B cell (primary cell): Measurements from ENCODE around the gene RNF220. TPM values are rescaled to one million over a fixed set of nuclear protein-coding genes. Genes with fewer than 3 reads are reported as not detected.

Experiments
- ATAC-seq: fragments of 200-7000 bp; cut with Tn5 transposase; one replicate; pipeline ENCODE4 v1.10.0; 2021; ENCODE audit warnings: low read depth, mild to moderate bottlenecking, moderate number of reproducible peaks, moderate library complexity
- CTCF ChIA-PET: fragments of 350-600 bp; sonication (Branson Sonifier 250); formaldehyde crosslinking; loops from one replicate; lab custom pipeline; 2021; ENCODE audit warnings: antibody characterized with exemption, inconsistent platforms; lab: Charles Lee
- POLR2A ChIA-PET: fragments of 350-600 bp; sonication (Branson Sonifier 250); formaldehyde crosslinking; loops from one replicate; lab custom pipeline; 2021; ENCODE audit warnings: antibody characterized with exemption; lab: Charles Lee
- DNase-seq: peaks from one replicate; pipeline ENCODE4 v3.0.0; 2013
- H2AFZ ChIP-seq: 2 replicates; pipeline ENCODE4 v1.6.1; 2012; ENCODE audit warnings: mild to moderate bottlenecking, low read depth, low read length; ENCODE audit not compliant: insufficient read depth, poor library complexity, severe bottlenecking
- H3K27ac ChIP-seq, 2 donors: 1 replicate in 1 of 2; 2 replicates in 1 of 2; pipeline ENCODE4 v1.5.1; 2012 to 2013; ENCODE audit warnings: low read length in 2 of 2, mild to moderate bottlenecking in 2 of 2, moderate library complexity in 1 of 2
- H3K27me3 ChIP-seq, 4 experiments: fragments of 200-600 bp in 1 of 4; sonication (generic) in 1 of 4; replicated peaks in 1 of 4; 1 replicate in 2 of 4; 2 replicates in 2 of 4; pipeline versions ENCODE4 v1.6.1 to v1.7.0; 2013 to 2016; ENCODE audit warnings: low read length in 3 of 4, mild to moderate bottlenecking in 2 of 4, mixed read lengths in 1 of 4, moderate library complexity in 1 of 4; ENCODE audit not compliant: insufficient read depth in 4 of 4, control insufficient read depth in 3 of 4; ENCODE audit errors: control extremely low read depth in 1 of 4
- H3K36me3 ChIP-seq, 2 experiments: replicated peaks in 1 of 2; 1 replicate in 1 of 2; 2 replicates in 1 of 2; pipeline versions ENCODE4 v1.6.1 to v1.7.1; 2013; ENCODE audit warnings: low read length in 1 of 2; ENCODE audit not compliant: insufficient read depth in 2 of 2, control insufficient read depth in 1 of 2; ENCODE audit errors: control extremely low read depth in 1 of 2, extremely low read depth in 1 of 2
- H3K4me1 ChIP-seq, 2 donors: fragments of 200-600 bp in 1 of 2; sonication (generic) in 1 of 2; 1 replicate in 1 of 2; 2 replicates in 1 of 2; pipeline versions ENCODE4 v1.5.1 to v1.6.1; 2013 to 2017; ENCODE audit warnings: low read length in 2 of 2; ENCODE audit not compliant: control insufficient read depth in 2 of 2, insufficient read depth in 2 of 2
- H3K4me2 ChIP-seq: replicated peaks from 2 replicates; pipeline ENCODE3; 2012; ENCODE audit warnings: mild to moderate bottlenecking, low read depth, low read length; ENCODE audit not compliant: poor library complexity, severe bottlenecking
- H3K4me3 ChIP-seq, 5 experiments: fragments of 200-600 bp in 1 of 5; sonication (generic) in 1 of 5; 1 replicate in 3 of 5; 2 replicates in 2 of 5; pipeline versions ENCODE4 v1.5.1 to v1.7.0; 2011 to 2016; ENCODE audit warnings: low read length in 4 of 5, mild to moderate bottlenecking in 4 of 5, low read depth in 2 of 5, control low read depth in 1 of 5, moderate library complexity in 1 of 5; ENCODE audit not compliant: insufficient read depth in 1 of 5; ENCODE audit errors: control extremely low read depth in 1 of 5, extremely low read depth in 1 of 5
- H3K79me2 ChIP-seq: fragments of 200-600 bp; sonication (generic); one replicate; pipeline ENCODE4 v1.6.0; 2016; ENCODE audit warnings: low read length; ENCODE audit not compliant: control insufficient read depth, insufficient read depth
- H3K9ac ChIP-seq: fragments of 200-600 bp; sonication (generic); 2 replicates; pipeline ENCODE4 v1.6.1; 2017; ENCODE audit warnings: mild to moderate bottlenecking, low read length, moderate library complexity
- H3K9me3 ChIP-seq, 3 donors: one replicate each; pipeline versions ENCODE4 v1.6.1 to v1.7.1; 2013; ENCODE audit warnings: low read length in 2 of 3; ENCODE audit not compliant: control insufficient read depth in 2 of 3, insufficient read depth in 1 of 3; ENCODE audit errors: control extremely low read depth in 1 of 3
- H4K20me1 ChIP-seq: 2 replicates; pipeline ENCODE4 v1.6.0; 2012; ENCODE audit warnings: mild to moderate bottlenecking, low read length; ENCODE audit not compliant: insufficient read depth, control insufficient read depth, poor library complexity, severe bottlenecking
- H3K27ac Mint-ChIP-seq: one replicate; pipeline ENCODE4 v1.8.0; 2021; ENCODE audit warnings: mixed read lengths
- H3K27me3 Mint-ChIP-seq: one replicate; pipeline ENCODE4 v1.8.0; 2021; ENCODE audit warnings: mixed read lengths
- H3K4me1 Mint-ChIP-seq: one replicate; pipeline ENCODE4 v1.8.0; 2021; ENCODE audit warnings: mixed read lengths
- H3K4me3 Mint-ChIP-seq: one replicate; pipeline ENCODE4 v1.8.0; 2021; ENCODE audit warnings: mixed read lengths
- H3K9me3 Mint-ChIP-seq: one replicate; pipeline ENCODE4 v1.8.0; 2022; ENCODE audit warnings: mixed read lengths; ENCODE audit not compliant: insufficient read depth
- EZH2 ChIP-seq: IDR thresholded peaks from 2 replicates; pipeline ENCODE4 v1.6.1; 2012; ENCODE audit warnings: borderline replicate concordance, low read depth, mild to moderate bottlenecking, moderate library complexity, low read length; ENCODE audit not compliant: insufficient read depth, poor library complexity, severe bottlenecking
- WGBS: methylation state at CpG from one replicate; pipeline ENCODE4 v1.1.5; 2013; ENCODE audit warnings: missing lambda C conversion rate; ENCODE audit not compliant: insufficient coverage; 5-methylcytosine and 5-hydroxymethylcytosine counted together
- intact Hi-C: fragments of 100-400 bp; cut with micrococcal nuclease; formaldehyde crosslinking; loops from one replicate; pipeline ENCODE4 v1.10.0; 2022
- polyA plus RNA-seq: library from polyadenylated mRNA; depleted of rRNA; stranded (reverse); fragments of >200 nt; gene quantifications from 2 replicates; pipeline ENCODE4 v1.2.3, GENCODE V29; 2012
- total RNA-seq, 2 donors: library from RNA; stranded (reverse); fragments of 120-200 nt in 1 of 2; gene quantifications; 1 replicate in 1 of 2; 2 replicates in 1 of 2; pipeline versions ENCODE4 v1.2.3 to v1.2.4, GENCODE V29; 2013 to 2022
- TF ChIP-seq, protein P1 (sequence below): fragments of 200-600 bp; IDR thresholded peaks from one replicate; pipeline ENCODE4 v1.8.0; 2022; ENCODE audit warnings: antibody characterized with exemption, mild to moderate bottlenecking

RNF220 gene
- total and polyA plus RNA-seq, 2 donors (not counting 1 experiment from before 2014, with no cell fraction given), result 115 to 141 TPM

- Histone ChIP-seq H3K36me3 (no peaks in the 10 kb centered on the region), H3K4me2 (no peak overlapping the region), H3K27ac (no peak overlapping the region), H3K27me3 (no peaks in the 10 kb centered on the region), H4K20me1 (no peaks in the 10 kb centered on the region), H2AFZ (no peak overlapping the region), H3K9ac (no peak overlapping the region), H3K4me3 (no peak overlapping the region), H3K79me2 (no peaks in the 10 kb centered on the region), H3K9me3 (no peaks in the 10 kb centered on the region), H3K4me1 (no peaks in the 10 kb centered on the region)
- Mint-ChIP-seq H3K4me3 (no peak overlapping the region), H3K27ac (no peak overlapping the region), H3K27me3 (peaks cover 4% of the 10 kb centered on the region), H3K4me1 (no peaks in the 10 kb centered on the region), H3K9me3 (no peaks in the 10 kb centered on the region)
- WGBS, result 93% methylated on average over 2 of the region's 4 CpGs
- ChIA-PET CTCF (interaction anchor here (1.9 to 2.5 kb wide), 2 partner anchors 21 to 36 kb away, joined by 4 to 8 read pairs; no protein-coding TSS in a partner anchor), POLR2A (no interaction called here)
- ATAC-seq (no peak), DNase-seq (no peak)
- TF ChIP-seq EZH2, result no peak
- TF ChIP-seq, protein P1, sequence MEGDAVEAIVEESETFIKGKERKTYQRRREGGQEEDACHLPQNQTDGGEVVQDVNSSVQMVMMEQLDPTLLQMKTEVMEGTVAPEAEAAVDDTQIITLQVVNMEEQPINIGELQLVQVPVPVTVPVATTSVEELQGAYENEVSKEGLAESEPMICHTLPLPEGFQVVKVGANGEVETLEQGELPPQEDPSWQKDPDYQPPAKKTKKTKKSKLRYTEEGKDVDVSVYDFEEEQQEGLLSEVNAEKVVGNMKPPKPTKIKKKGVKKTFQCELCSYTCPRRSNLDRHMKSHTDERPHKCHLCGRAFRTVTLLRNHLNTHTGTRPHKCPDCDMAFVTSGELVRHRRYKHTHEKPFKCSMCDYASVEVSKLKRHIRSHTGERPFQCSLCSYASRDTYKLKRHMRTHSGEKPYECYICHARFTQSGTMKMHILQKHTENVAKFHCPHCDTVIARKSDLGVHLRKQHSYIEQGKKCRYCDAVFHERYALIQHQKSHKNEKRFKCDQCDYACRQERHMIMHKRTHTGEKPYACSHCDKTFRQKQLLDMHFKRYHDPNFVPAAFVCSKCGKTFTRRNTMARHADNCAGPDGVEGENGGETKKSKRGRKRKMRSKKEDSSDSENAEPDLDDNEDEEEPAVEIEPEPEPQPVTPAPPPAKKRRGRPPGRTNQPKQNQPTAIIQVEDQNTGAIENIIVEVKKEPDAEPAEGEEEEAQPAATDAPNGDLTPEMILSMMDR, result no peak
- intact Hi-C loops, result no loop called here
Measured at GRCh38 chr1:44616284-44616990, 211.4 kb downstream of the RNF220 start.

DNA sequence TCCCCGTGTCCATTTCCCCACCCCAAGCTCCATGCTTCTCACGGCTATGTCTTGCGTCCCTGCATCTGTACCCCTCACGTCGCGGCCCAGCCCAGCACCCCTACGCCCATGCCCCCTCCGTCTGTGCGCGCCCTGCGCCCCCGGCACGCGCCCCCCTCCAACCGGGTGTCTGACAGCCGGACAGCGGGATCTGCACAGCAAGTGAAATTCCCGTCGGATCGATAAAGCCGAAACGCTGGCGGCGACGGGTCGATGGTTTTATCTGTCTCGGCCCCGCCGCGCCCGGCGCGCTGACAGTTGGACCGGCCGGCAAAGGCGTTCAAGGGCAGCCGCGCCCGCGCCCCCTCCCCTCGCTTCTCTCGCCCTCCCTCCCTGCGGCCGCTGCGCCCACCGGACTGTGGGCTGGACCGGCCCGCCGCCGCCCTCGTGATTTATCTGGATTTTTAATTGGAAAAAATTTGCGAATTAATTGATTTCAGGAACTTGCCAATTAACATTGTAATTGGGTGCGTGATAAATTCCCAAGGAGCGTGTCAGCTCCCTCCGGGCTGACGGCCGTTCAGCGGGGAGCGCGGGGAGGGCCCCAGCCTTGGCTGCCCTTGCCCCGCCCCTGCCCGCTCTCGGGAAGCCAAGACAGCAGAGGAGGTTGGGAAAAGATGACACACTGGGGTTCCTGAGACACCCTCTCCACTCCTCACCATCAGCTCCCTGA is 212.1 kb downstream of the RNF220 start:
- no peaks in the 10 kb centered on the region for H3K9me3 Mint-ChIP-seq
- no peaks in the 10 kb centered on the region for H3K4me1 Mint-ChIP-seq
- Histone ChIP-seq H3K79me2 (no peaks in the 10 kb centered on the region), H3K9ac (no peak overlapping the region), H2AFZ (no peak overlapping the region), H3K27me3 (no peaks in the 10 kb centered on the region), H3K4me2 (no peak overlapping the region), H3K4me3 (no peak overlapping the region), H4K20me1 (no peaks in the 10 kb centered on the region), H3K9me3 (no peaks in the 10 kb centered on the region), H3K36me3 (no peaks in the 10 kb centered on the region), H3K4me1 (no peaks in the 10 kb centered on the region), H3K27ac (no peak overlapping the region)
- ChIA-PET CTCF (interaction anchor here (1.9 to 2.5 kb wide), 2 partner anchors 22 to 36 kb away, joined by 4 to 8 read pairs; no protein-coding TSS in a partner anchor), POLR2A (no interaction called here)
- H3K4me3 Mint-ChIP-seq, result no peak overlapping the region
- no peak for TF ChIP-seq EZH2
- TF ChIP-seq, protein P1, result no peak
- intact Hi-C loops, result no loop called here
- peaks cover 4% of the 10 kb centered on the region for H3K27me3 Mint-ChIP-seq
- DNase-seq (no peak), ATAC-seq (no peak)
- 97% methylated on average over 51 of the region's 63 CpGs for WGBS
- no peak overlapping the region for H3K27ac Mint-ChIP-seq
